Choroid plexus epithelial cell (primary cell): Measurements from ENCODE around the gene METAP2.

Experiments used
- DNase-seq: peaks from one replicate; pipeline ENCODE4 v3.0.0-alpha.2; 2010; ENCODE audit warnings: low read depth
- H3K4me3 ChIP-seq: 2 replicates; pipeline ENCODE4 v1.5.1; 2011; ENCODE audit warnings: low read depth, mild to moderate bottlenecking, control low read depth, low read length, moderate library complexity
- CTCF ChIP-seq: conservative IDR thresholded peaks from 2 replicates; pipeline ENCODE4 v1.5.1; 2011; ENCODE audit warnings: low read depth, mild to moderate bottlenecking, control low read depth, inconsistent platforms, low read length, moderate library complexity

Gene METAP2

GRCh38 chr12:95515197-95515596, 41.2 kb downstream of the METAP2 start:
- no peak for TF ChIP-seq CTCF
- DNase-seq: no peak

DNA sequence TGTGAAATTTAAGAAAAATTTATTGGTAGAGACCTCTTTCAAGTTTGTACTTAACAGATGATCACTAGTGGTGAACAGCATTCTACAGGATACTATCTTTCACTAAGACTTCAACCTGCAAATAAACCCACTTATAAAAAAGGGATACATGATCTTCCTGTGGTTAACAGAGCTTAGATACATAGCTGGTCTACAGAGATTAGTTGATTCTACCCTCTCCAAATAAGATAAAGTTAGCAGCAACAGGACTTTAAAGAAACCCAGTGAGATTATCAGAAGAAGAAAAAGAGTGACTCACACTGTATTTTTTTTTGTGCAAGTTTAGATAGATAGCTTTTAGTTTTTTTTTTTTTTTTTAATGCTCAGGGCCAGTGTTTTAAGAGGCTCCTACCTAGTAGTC, 42.8 kb downstream of the METAP2 start:
- DNase-seq: no peak
- TF ChIP-seq CTCF: no peak
- H3K4me3 ChIP-seq: no peak overlapping the region

More at GRCh38 chr12:95515197-95515596, 41.2 kb downstream of the METAP2 start:
- H3K4me3 ChIP-seq: no peak overlapping the region

DNA sequence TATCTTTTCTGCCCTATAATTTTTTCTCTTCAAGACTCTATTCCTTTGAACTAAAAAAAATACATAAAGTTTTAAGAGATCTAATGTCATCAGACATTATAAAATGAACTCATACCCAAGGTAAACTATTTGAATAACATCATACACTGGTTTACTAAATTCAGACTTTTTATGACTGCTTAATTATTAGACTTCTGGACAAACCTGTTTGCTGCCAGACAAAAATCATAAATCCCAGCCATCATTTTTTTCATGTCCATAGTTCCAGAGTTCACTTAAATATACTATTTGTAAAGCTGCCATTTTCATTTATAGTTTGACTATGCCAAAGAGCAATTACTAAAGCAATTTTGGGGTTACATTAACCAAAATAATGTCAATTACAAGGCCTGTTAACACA, 43.3 kb downstream of the METAP2 start:
- no peak for TF ChIP-seq CTCF
- no peak for DNase-seq
- H3K4me3 ChIP-seq: no peak overlapping the region

- no peak for TF ChIP-seq CTCF
These were observed 45.0 kb downstream of the METAP2 start for GRCh38 chr12:95518944-95519343.

DNA sequence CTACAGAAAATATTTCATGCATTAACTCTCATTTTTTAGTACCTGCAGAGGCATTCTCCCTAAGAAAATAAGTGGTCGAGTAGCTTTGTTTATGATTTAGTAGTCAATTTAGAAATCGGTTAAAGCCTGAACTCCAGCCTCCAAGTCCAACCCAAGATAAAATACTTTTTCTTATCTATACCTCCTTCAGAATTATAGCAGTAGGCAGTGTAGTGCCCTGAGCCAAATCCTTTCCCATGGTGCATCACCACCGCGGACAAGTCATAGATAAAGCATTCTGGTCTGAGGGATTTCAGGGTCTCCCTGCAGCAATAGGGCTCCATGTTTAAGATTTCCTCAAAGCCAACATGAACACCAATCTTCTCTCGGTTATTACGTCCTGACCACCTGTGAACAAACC, 46.9 kb downstream of the METAP2 start:
- H3K4me3 ChIP-seq: no peak overlapping the region
- no peak for TF ChIP-seq CTCF
- DNase-seq: no peak

More at GRCh38 chr12:95518944-95519343, 45.0 kb downstream of the METAP2 start:
- H3K4me3 ChIP-seq: no peak overlapping the region
- no peak for DNase-seq

DNA sequence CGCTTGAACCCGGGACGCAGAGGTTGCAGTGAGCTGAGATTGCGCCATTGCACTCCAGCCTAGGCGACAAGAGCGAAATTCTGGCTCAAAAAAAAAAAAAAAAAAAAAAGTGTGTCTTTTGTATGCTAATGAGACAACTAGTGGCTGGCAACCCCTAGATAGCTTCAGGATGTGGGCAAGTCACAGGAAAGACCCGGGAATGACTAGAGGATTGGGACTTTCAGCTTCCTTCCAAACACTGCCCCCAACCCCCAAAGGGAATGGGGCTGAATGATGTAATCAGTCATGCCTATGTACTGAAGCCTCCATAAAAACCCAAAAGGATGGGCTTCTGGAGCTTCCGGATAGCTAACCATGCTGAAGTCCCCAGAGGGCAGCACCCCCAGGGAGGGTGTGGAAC, 48.7 kb downstream of the METAP2 start:
- no peak for DNase-seq
- TF ChIP-seq CTCF: no peak
- H3K4me3 ChIP-seq: no peak overlapping the region

GRCh38 chr12:95528431-95528830, 54.5 kb downstream of the METAP2 start:
- TF ChIP-seq CTCF: no peak
- no peak for DNase-seq
- H3K4me3 ChIP-seq: no peak overlapping the region
